ENCODE measurements around the gene OGA.

OGA gene

GRCh38 chr10:101773923-101774588 lies 44.2 kb downstream of the OGA start:
- no peak for DNase-seq

GRCh38 chr10:101772895-101773761 lies 45.1 kb downstream of the OGA start:
- DNase-seq, result no peak

DNA sequence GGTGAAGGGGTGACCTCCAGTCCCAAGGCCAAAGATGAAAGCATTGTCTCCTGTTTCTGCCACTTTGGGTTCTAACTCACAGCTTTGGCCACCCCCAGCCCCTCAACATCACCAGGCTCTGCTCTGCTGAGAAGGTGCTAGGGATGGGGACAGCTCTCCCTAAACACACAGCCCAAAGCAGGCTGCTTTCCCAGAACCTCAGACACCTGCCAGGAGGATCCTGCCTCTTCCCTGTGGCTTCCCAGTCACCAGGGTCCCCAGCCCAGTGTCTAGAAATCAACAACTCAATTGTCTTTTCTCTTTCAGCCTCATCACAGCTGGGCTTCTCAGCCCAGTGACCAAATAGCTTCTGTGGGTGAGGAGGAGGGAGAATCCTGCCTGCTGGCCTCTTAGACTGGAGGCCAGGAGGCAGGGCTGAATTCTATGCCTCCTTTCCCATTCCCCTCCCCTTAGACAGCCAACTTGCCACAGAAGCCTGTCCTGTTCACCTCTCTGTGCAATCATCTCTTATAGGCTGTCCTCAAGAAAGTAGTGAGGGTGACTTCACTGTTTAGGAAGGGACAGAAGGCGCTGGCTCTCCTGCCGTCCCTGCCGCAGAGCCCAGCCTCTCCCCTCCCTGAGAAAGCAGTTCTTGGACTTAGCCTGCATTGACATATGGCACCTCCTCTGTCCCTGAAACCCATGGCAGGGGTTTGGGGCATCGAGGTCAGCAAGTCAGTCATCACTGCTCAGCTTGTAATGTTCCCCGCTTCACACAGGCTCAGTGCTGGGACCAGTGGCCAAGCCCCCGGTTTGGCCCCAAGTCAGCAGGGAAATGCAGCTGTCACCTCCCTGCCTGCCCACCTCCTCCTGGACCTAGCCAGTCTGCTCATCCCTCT lies 46.0 kb downstream of the OGA start:
- no peak for DNase-seq

- no peak for DNase-seq
Measured at GRCh38 chr10:101771380-101771779, 46.9 kb downstream of the OGA start.

GRCh38 chr10:101770331-101771215 lies 47.7 kb downstream of the OGA start:
- no peak for DNase-seq

GRCh38 chr10:101769541-101770180 lies 48.6 kb downstream of the OGA start:
- no peak for DNase-seq

GRCh38 chr10:101768791-101769170 lies 49.5 kb downstream of the OGA start:
- no peak for DNase-seq

DNA sequence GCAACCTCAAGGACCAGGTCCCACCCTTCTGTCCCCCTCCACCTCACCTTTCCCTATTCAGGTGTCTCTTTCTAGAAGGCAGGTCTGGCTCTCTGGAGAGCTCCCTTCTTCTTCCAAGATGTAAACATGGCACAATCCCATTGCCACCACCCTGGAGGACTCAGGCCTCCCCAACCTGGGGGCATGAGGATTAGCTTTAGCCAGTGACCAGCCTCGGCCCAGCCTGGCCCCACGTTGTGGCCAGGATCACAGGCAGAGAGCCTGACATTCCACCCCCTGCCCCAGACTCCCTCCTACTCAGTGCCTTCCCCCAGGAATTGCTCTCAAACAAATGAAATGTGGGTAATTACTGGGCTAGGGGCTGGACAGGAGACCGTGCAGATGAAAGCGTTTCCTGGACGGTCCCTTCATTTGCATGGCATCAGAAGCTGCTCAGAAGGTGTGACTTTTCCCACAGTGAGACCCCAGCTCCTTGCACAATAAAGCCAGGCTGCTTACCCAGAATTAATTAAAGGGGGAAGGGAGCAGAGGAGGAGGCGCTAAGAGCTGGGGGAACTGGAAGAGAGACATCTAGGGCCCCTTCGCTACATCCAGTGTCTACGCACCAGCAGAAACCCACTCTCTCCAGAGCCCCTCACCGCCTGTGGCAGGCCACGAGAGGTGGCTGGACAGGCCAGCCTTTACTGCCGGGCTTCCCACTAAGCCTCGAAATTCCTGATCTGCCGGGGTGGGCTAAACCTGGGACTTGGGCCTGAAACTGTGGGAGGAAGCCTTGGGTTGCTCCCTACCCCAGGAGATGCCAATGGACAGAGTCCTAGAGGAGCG lies 50.1 kb downstream of the OGA start:
- DNase-seq, result no peak

DNA sequence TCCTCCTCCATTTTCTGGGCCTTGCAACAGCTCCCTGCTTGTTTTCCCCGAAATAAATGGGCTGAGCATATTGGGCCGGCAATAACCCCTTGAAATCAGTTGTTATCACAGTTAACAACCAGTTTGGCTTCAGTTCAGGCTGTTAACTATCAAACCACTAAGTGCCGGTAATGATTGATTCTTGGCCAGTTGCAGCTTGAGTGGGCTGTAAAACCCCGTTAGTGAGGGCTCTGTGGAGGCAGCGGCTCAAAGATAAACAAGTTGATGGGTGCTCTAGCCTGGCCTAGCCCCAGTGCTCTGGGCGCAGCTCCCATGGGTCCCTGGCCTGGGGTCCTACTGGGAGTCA lies 50.7 kb downstream of the OGA start:
- DNase-seq, result no peak

GRCh38 chr10:101766753-101767599 lies 51.3 kb downstream of the OGA start:
- DNase-seq, result no peak

DNA sequence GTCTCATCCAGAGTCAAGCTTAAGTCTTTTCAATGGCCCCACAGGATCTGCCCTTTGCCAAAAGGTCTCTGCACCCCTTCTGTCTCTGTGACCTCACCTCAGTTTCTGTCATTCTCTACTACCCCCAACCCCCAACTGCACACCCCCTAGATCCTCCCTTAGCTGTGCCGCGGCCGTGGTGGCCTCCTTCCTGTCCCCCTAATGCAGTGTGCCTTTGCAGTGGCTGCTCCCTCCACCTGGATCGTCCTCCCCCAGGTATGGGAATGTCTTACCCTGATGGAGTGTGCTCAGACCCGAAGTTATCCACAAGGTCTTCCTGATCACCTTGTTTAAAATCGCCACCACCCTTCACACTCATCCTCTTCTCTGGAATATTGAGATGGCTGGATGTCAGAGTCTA lies 51.9 kb downstream of the OGA start:
- DNase-seq, result no peak

DNA sequence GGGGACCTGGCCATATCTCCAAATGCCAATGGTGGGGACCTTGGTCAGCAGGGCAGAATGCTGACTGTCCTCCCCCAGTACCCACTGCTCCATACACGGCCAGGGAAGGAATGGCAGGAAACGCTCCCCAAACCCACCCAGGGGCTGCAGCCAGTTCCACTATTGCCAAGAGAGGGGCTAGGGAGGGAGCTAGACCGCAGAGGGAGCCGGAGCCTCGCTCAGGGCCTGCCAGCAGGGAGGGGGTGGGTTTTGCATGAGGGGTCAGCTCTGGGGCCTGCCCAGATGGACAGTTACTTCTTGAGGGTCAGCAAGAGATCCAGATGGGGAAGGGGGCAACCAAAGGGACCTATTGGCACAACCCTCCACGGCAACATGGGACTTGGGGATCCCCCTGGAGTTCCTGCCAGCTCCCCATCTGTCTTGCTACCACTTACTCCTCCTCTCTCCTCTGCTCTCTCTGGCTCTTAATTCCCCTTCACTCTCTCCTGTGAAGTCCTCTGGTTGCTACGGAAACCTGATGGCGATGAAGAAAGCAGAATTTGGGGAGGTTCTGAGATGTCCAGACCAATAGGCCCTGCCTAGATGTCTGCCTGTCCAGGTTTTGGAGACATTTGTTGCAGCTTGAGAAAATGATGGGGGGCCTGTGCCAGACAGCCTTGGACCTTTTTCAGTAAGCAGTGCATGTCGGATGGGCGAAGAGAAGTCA lies 55.0 kb downstream of the OGA start:
- no peak for DNase-seq

GRCh38 chr10:101762736-101763135 lies 55.5 kb downstream of the OGA start:
- DNase-seq, result no peak

- no peak for DNase-seq
Measured at GRCh38 chr10:101761226-101761625, 57.0 kb downstream of the OGA start.

DNA sequence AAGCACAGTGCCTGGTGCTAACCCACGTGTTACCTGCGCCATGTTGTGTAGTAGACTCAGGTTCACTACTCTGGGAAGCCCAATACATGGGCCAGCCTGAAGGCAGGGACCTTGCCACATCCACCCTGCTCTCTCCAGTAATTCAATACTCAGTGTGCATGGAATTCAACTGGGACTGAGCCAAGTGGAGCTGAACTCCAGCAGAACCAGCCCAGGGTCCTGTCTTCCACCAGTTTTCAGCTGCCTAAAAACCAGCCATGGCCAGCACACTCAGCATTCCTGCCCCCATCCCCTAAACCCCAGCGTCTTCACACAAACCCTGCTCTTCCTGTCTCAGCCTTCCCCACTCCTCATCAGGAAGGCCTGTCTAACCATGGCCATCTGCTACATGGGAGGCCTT lies 57.7 kb downstream of the OGA start:
- DNase-seq, result no peak

DNA sequence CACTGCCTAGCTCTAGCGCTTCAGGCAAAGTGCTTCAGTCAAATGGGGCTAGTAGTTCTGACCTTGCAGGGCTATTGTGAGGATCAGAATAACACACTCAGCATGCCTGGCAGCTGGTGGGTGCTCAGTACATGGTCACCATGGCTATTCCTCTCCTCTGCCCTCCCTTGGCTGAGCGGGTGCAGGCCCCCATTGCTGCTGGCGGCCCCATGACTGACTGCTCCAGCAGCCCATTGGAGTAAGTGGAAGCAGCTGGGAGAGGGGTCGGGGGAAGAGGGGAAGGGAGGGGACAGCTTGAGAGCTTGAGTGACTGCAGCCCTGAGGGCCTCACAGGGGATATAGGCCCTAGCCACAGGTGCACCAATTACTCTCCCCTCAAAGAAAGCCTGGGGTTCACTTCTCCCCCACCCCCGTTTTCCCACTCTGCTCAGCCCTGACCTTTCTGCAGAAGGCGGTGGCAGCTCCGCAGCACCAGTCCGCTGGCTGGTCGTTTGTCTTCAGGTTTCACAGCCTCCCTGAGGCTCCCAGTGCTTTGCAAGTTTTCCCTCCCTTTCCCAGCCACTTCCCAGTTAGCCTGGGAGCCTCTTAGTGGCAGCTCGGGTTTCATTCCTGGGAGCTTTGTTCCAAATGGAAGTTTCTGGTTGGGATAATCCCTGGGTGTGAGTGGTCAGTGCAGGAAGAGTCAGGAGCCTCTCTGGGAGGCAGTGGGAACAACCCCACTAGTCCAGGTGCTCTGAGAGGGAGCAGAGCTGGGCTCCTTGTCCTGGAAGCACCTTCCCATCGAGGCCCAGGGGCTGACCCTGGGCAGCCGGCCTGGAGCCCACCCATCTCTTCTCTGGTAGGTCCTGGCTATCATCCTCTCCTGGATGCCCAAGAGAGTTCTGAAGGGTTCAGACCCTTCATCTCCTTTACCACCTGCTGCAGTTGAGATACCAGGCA lies 58.7 kb downstream of the OGA start:
- DNase-seq, result no peak

DNA sequence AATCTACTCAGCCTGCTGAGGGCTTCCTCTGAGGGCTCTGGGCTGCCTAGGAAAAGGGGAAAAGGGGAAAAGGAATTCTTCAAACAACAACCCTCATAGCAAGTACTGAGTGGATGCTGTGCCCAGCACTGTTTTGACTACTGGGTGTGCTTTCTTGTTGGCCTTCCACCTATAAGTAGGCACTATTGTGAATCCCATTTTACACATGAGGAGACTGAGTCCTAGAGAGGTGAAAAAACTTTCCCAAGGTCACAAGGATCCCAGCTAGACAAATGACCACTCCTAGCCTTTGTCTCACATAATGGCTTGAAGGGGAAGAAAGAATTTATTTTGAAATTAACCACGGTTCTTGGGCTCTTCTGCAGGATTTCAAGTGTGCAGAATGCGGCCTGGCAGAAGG lies 59.4 kb downstream of the OGA start:
- DNase-seq, result no peak

DNA sequence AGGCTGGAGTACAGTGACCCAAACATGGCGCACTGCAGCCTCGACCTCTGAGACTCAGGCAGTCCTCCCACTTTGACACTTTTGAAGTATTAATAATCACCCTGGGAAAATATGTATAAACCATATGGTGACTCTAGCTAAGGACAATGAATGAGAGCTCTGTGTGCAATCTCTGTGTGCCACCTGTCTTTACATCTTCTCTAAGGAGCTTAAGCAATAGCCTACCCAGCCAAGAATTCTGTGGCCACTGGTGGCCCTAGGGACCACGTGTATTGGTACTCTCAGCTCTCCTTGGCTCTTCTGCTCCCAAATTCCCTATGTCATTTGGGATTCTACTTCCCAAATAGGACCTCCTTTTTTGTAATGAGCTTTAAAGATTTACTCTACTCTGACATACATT lies 66.0 kb downstream of the OGA start:
- no peak for DNase-seq

Data from hematopoietic multipotent progenitor cell treated with erythropoietin and hydrocortisone succinate and interleukin-3 and kit ligand, for 4 days (in vitro differentiated cells).